K562 (cell line): Measurements from ENCODE around the gene ACER3.

ENCODE experiments used
- ATF3 ChIP-seq, 2 experiments: fragments of 450-650 bp in 1 of 2; sonication (generic) in 1 of 2; formaldehyde crosslinking in 1 of 2; IDR thresholded peaks in 1 of 2; conservative IDR thresholded peaks in 1 of 2; 2 replicates each; pipeline versions ENCODE4 v1.6.1 to v1.8.1; 2016 to 2023; ENCODE audit warnings: mild to moderate bottlenecking in 2 of 2, moderate library complexity in 2 of 2, inconsistent platforms in 1 of 2, missing genetic modification reagents in 1 of 2
- CBX8 ChIP-seq: fragments of 200-600 bp; sonication (generic); IDR thresholded peaks from 2 replicates; pipeline ENCODE4 v1.6.1; 2012; ENCODE audit warnings: borderline replicate concordance, mixed run types, low read depth, mild to moderate bottlenecking, moderate library complexity, mixed read lengths, low read length, control low read depth, inconsistent platforms; ENCODE audit not compliant: poor library complexity, severe bottlenecking; ENCODE audit errors: extremely low read depth
- CREB1 ChIP-seq, 2 experiments: sonication (generic) in 1 of 2; formaldehyde crosslinking in 1 of 2; IDR thresholded peaks; 2 replicates each; pipeline versions ENCODE4 v1.6.1 to v1.8.0; 2012 to 2022; ENCODE audit warnings: inconsistent platforms in 1 of 2, mild to moderate bottlenecking in 1 of 2, missing genetic modification reagents in 1 of 2, moderate library complexity in 1 of 2
- CTCF ChIP-seq, 3 experiments: IDR thresholded peaks in 2 of 3; conservative IDR thresholded peaks in 1 of 3; 2 replicates each; pipeline ENCODE4 v1.5.1; 2011 to 2012; ENCODE audit warnings: low read length in 3 of 3, mild to moderate bottlenecking in 3 of 3, control low read depth in 2 of 3, improper control_type of control experiment in 1 of 3, inconsistent platforms in 1 of 3, low read depth in 1 of 3, mixed read lengths in 1 of 3, moderate library complexity in 1 of 3; ENCODE audit not compliant: insufficient read depth in 2 of 3
- NR2C1 ChIP-seq, 2 experiments: fragments of 450-650 bp; IDR thresholded peaks; 2 replicates each; pipeline ENCODE4 v1.6.1; 2017; ENCODE audit warnings: mild to moderate bottlenecking in 2 of 2, antibody characterized with exemption in 1 of 2, inconsistent platforms in 1 of 2, missing compliant biosample characterization in 1 of 2, missing genetic modification characterization in 1 of 2
- SMAD2 ChIP-seq: fragments of 150-350 bp; IDR thresholded peaks from 2 replicates; pipeline ENCODE4 v1.6.1; 2014; ENCODE audit warnings: low read depth, mild to moderate bottlenecking, low read length
- SNAPC5 ChIP-seq: fragments of 250-450 bp; sonication (Bioruptor Pico); IDR thresholded peaks from 2 replicates; pipeline ENCODE4 v1.8.0; 2021; ENCODE audit warnings: moderate library complexity, mild to moderate bottlenecking, inconsistent platforms
- ZNF639 ChIP-seq, 2 experiments: fragments of 200-800 bp in 1 of 2; sonication (Bioruptor generic) in 1 of 2; sonication (generic) in 1 of 2; formaldehyde crosslinking in 1 of 2; IDR thresholded peaks in 1 of 2; conservative IDR thresholded peaks in 1 of 2; 2 replicates each; pipeline versions ENCODE4 v1.5.0 to v1.6.1; 2016 to 2020; ENCODE audit warnings: missing compliant biosample characterization in 1 of 2, missing genetic modification characterization in 1 of 2, missing genetic modification reagents in 1 of 2

GRCh38 chr11:76861490-76861953 is 804 bp downstream of the ACER3 start:
- TF ChIP-seq SMAD2 (no peak), CBX8 (no peak), NR2C1 (IDR thresholded peaks at IDR 0.05) (no peak), NR2C1 (tag; IDR thresholded peaks at IDR 0.05) (no peak), CTCF (IDR thresholded peaks at IDR 0.05 in 2 of 3, conservative IDR thresholded peaks at IDR 0.05 in 1 of 3; ENCODE audit: insufficient read depth in 2 of 3, low read depth in 1 of 3, low read length in 3 of 3) (no peak), SNAPC5 (no peak), ATF3 (IDR thresholded peaks at IDR 0.05) (no peak), ATF3 (CRISPR knock-in tag; conservative IDR thresholded peaks at IDR 0.05) (no peak), CREB1 (IDR thresholded peaks at IDR 0.05) (no peak), CREB1 (CRISPR knock-in tag; IDR thresholded peaks at IDR 0.05) (no peak), ZNF639 (CRISPR knock-in tag; conservative IDR thresholded peaks at IDR 0.05 in 1 of 2, IDR thresholded peaks at IDR 0.05 in 1 of 2) (no peak)
